Measurements from ENCODE around the gene OR4C12. TPM values are rescaled to one million over a fixed set of nuclear protein-coding genes. Genes with fewer than 3 reads are reported as not detected.
A peak's percentile ranks its signal among the peaks of the same experiment; 100 is the strongest.
"Not testable (repeated sequence)": the region's sequence is repeated elsewhere in the genome, so short reads cannot be mapped to it uniquely, and the experiment has no call there.

The OR4C12 gene
- not detected for total RNA-seq

GRCh38 chr11:49982435-49982834 is at the start of gene OR4C12:
Gene OR4C12, minus strand, starts transcription at chr11:49982535. Its CDS starts 34 bp downstream, at chr11:49982501.
- not testable (repeated sequence) for DNase-seq (ENCODE audit: low spot score); ATAC-seq

GRCh38 chr11:50030193-50030592 is 47.9 kb upstream of the OR4C12 start:
- ATAC-seq (no peak), DNase-seq (ENCODE audit: low spot score) (no peak)

DNA sequence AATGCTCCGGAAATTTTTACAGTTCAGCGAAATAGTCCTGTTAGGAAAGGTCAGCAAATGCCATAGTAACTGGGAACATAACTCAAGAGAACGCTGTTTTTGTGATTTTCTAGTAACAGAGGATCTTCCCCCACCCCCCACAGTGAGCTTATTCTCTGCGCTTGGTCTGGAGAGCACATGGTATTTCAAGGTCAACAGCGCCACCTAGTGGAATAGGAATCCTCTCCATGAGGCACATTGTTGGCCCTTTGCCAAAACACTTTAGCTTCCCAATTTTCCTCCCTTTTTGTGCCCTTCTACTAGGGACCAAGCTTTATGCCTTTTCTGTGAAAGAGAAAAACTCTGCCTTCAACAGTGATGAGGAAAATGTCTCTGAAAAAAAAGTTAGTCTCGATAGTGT is 13.2 kb upstream of the OR4C12 start:
- DNase-seq (ENCODE audit: low spot score) = peak; percentile 51

DNA sequence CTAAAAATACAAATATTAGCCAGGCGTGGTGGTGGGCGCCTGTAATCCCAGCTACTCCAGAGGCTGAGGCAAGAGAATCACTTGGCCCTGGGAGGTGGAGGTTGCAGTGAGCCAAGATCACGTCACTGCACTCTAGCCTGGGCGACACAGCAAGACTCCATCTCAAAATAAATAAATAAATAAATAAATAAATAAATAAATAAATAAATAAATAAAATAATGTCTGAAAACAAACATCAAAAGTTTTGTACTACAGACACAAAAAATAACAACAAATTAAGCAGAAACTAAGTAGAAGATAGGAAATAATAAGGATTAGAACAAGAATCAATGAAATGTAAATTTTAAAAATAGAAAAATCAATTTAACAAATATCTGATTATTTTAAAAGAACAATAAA is 8.9 kb downstream of the OR4C12 start:
- not testable (repeated sequence) for DNase-seq (ENCODE audit: low spot score); ATAC-seq

More for the DNA sequence above, 13.2 kb upstream of the OR4C12 start:
- peak; percentile 70 for ATAC-seq

DNA sequence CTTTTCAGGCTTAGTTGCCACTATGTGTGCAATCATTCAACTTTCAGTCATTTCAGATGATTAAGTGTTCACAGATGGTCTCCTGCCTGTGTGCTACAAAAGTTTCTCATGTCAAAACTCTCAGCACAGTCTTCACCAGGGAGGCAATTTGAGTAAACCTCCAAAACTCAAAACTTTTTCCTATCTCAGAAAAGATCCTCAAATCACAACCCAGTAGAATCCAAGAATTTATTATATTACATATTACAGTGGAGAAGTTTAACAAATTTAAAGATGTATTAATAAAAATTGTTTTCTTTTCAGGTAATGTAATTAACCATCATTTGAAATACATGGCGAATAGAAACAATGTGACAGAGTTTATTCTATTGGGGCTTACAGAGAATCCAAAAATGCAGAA is 30.2 kb downstream of the OR4C12 start, which contains the start of gene OR4C13:
Gene OR4C13 (plus strand): TSS at position 301 of the 400 bp plus-strand sequence. CDS start 32 bp downstream, at position 333.
- DNase-seq (ENCODE audit: low spot score) (no peak), ATAC-seq (no peak)

DNA sequence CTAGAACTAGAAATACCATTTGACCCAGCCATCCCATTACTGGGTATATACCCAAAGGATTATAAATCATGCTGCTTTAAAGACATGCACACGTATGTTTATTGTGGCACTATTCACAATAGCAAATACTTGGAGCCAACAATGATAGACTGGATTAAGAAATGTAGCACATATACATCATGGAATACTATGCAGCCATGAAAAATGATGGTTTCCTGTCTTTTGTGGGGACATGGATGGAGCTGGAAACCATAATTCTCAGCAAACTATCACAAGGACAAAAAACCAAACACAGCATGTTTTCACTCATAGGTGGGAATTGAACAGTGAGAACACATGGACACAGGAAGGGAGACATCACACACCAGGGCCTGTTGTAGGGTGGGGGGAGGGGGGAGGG is 33.6 kb downstream of the OR4C12 start:
- ATAC-seq = not testable (repeated sequence)

More for the DNA sequence above, 33.6 kb downstream of the OR4C12 start:
- not testable (repeated sequence) for DNase-seq (ENCODE audit: low spot score)

Other genes with a start within 250 kb of the OR4C12 start
- gene OR4C13, start 30.1 kb downstream of the OR4C12 start, total RNA-seq = not detected
- gene OR4C45, start 50.3 kb upstream of the OR4C12 start, total RNA-seq = not detected